H1 (cell line): ENCODE measurements around the gene MTMR10. TPM values are rescaled to one million over a fixed set of nuclear protein-coding genes. Genes with fewer than 3 reads are reported as not detected.

Experiments used
- CTCF ChIA-PET: fragments of 300-600 bp; sonication (Branson Sonifier 250); formaldehyde crosslinking; loops from one replicate; lab custom pipeline; 2021; ENCODE audit not compliant: partially characterized antibody; lab: Charles Lee
- POLR2A ChIA-PET: fragments of 300-600 bp; sonication (Branson Sonifier 250); formaldehyde crosslinking; loops from one replicate; lab custom pipeline; 2021; ENCODE audit warnings: inconsistent platforms; ENCODE audit not compliant: partially characterized antibody; lab: Charles Lee
- DNase-seq, 2 experiments: peaks; one replicate each; pipeline versions ENCODE4 v3.0.0 to v3.0.0-alpha.2; 2010 to 2022; ENCODE audit warnings: low spot score in 2 of 2, low read depth in 1 of 2, mixed read lengths in 1 of 2
- FAIRE-seq: peaks from 2 replicates; lab custom pipeline; 2011; peaks lifted over from hg19 to GRCh38; lab: Jason Lieb, UNC
- H2AFZ ChIP-seq: 2 replicates; pipeline ENCODE4 v1.8.1; 2012; ENCODE audit warnings: low read length, inconsistent platforms
- H2AK5ac ChIP-seq: 2 replicates; pipeline ENCODE4 v1.6.1; 2013; ENCODE audit warnings: low read depth, low read length
- H2BK120ac ChIP-seq: replicated peaks from 2 replicates; pipeline ENCODE3; 2013; ENCODE audit warnings: low read depth, low read length, inconsistent platforms
- H2BK12ac ChIP-seq: 2 replicates; pipeline ENCODE4 v1.6.1; 2013; ENCODE audit warnings: low read depth, low read length
- H2BK15ac ChIP-seq: 2 replicates; pipeline ENCODE4 v1.6.1; 2013; ENCODE audit warnings: low read length
- H2BK20ac ChIP-seq: 2 replicates; pipeline ENCODE4 v1.6.1; 2013; ENCODE audit warnings: low read length
- H2BK5ac ChIP-seq: 2 replicates; pipeline ENCODE4 v1.6.1; 2013; ENCODE audit warnings: low read depth, low read length
- H3K14ac ChIP-seq: 2 replicates; pipeline ENCODE4 v1.6.1; 2013; ENCODE audit warnings: inconsistent platforms; ENCODE audit not compliant: insufficient read length
- H3K18ac ChIP-seq: 2 replicates; pipeline ENCODE4 v1.6.1; 2013; ENCODE audit warnings: low read length; ENCODE audit errors: extremely low read depth
- H3K23ac ChIP-seq: 2 replicates; pipeline ENCODE4 v1.6.1; 2013; ENCODE audit warnings: inconsistent platforms; ENCODE audit not compliant: insufficient read length
- H3K23me2 ChIP-seq: 2 replicates; pipeline ENCODE4 v1.6.1; 2013; ENCODE audit warnings: low read depth, low read length
- H3K27ac ChIP-seq: 2 replicates; pipeline ENCODE4 v1.6.1; 2011; ENCODE audit warnings: low read depth, low read length, inconsistent platforms
- H3K27me3 ChIP-seq, 4 experiments: replicated peaks in 1 of 4; 1 replicate in 1 of 4; 2 replicates in 3 of 4; pipeline versions ENCODE4 v1.6.1 to v1.8.1; 2011 to 2013; ENCODE audit warnings: low read length in 3 of 4, mild to moderate bottlenecking in 3 of 4, inconsistent platforms in 2 of 4, mixed read lengths in 2 of 4, moderate library complexity in 1 of 4; ENCODE audit not compliant: control insufficient read depth in 3 of 4, insufficient read depth in 3 of 4; ENCODE audit errors: extremely low read depth in 1 of 4
- H3K36me3 ChIP-seq, 4 experiments: 2 replicates each; pipeline versions ENCODE4 v1.6.1 to v1.8.1; 2011 to 2013; ENCODE audit warnings: mild to moderate bottlenecking in 4 of 4, low read length in 3 of 4, moderate library complexity in 2 of 4, control low read depth in 1 of 4, inconsistent platforms in 1 of 4; ENCODE audit not compliant: insufficient read depth in 4 of 4, control insufficient read depth in 2 of 4
- H3K4ac ChIP-seq: replicated peaks from 2 replicates; pipeline ENCODE3; 2013; ENCODE audit warnings: low read length, low read depth, mixed read lengths, inconsistent platforms; ENCODE audit not compliant: insufficient read length
- H3K4me1 ChIP-seq, 4 experiments: replicated peaks in 1 of 4; 1 replicate in 1 of 4; 2 replicates in 3 of 4; pipeline versions ENCODE4 v1.6.1 to v1.8.1; 2011 to 2013; ENCODE audit warnings: low read length in 3 of 4, inconsistent platforms in 2 of 4, mixed read lengths in 1 of 4; ENCODE audit not compliant: insufficient read depth in 4 of 4, control insufficient read depth in 3 of 4
- H3K4me2 ChIP-seq, 2 experiments: 2 replicates each; pipeline versions ENCODE4 v1.6.1 to v1.8.1; 2011 to 2013; ENCODE audit warnings: low read depth in 2 of 2, low read length in 2 of 2, control low read depth in 1 of 2, inconsistent platforms in 1 of 2, mild to moderate bottlenecking in 1 of 2; ENCODE audit not compliant: insufficient read depth in 1 of 2
- H3K4me3 ChIP-seq, 4 experiments: fragments of 200-600, 300-600 bp in 1 of 4; sonication (generic), shearing (Covaris generic), sonication (Bioruptor Twin) in 1 of 4; 2 replicates each; pipeline versions ENCODE4 v1.5.1 to v1.8.1; 2011 to 2016; ENCODE audit warnings: low read length in 4 of 4, low read depth in 3 of 4, control low read depth in 2 of 4, inconsistent platforms in 2 of 4, mild to moderate bottlenecking in 2 of 4, mixed read lengths in 1 of 4, moderate library complexity in 1 of 4; ENCODE audit not compliant: insufficient read depth in 2 of 4; ENCODE audit errors: extremely low read depth in 1 of 4
- H3K56ac ChIP-seq: replicated peaks from 2 replicates; pipeline ENCODE3; 2013; ENCODE audit warnings: low read depth, mild to moderate bottlenecking, mixed read lengths, low read length, inconsistent platforms; ENCODE audit not compliant: insufficient read length
- H3K79me1 ChIP-seq: 2 replicates; pipeline ENCODE4 v1.6.1; 2013; ENCODE audit warnings: low read depth, low read length, control low read depth
- H3K79me2 ChIP-seq, 2 experiments: 2 replicates each; pipeline versions ENCODE4 v1.6.1 to v1.8.1; 2012 to 2013; ENCODE audit warnings: low read length in 2 of 2, mild to moderate bottlenecking in 2 of 2, inconsistent platforms in 1 of 2; ENCODE audit not compliant: insufficient read depth in 2 of 2, control insufficient read depth in 1 of 2
- H3K9ac ChIP-seq, 4 experiments: replicated peaks in 1 of 4; 1 replicate in 1 of 4; 2 replicates in 3 of 4; pipeline versions ENCODE4 v1.6.1 to v1.8.1; 2011 to 2013; ENCODE audit warnings: low read depth in 3 of 4, low read length in 3 of 4, control low read depth in 2 of 4, mild to moderate bottlenecking in 2 of 4, moderate library complexity in 2 of 4, inconsistent platforms in 1 of 4; ENCODE audit errors: extremely low read depth in 1 of 4
- H3K9me3 ChIP-seq, 2 experiments: 2 replicates each; pipeline versions ENCODE4 v1.6.1 to v1.8.1; 2012 to 2013; ENCODE audit warnings: mild to moderate bottlenecking in 2 of 2, moderate library complexity in 2 of 2, control low read depth in 1 of 2, inconsistent platforms in 1 of 2, low read depth in 1 of 2, low read length in 1 of 2, mixed read lengths in 1 of 2; ENCODE audit not compliant: insufficient read depth in 2 of 2
- H4K20me1 ChIP-seq, 2 experiments: replicated peaks in 1 of 2; 2 replicates each; pipeline versions ENCODE3 to v1.8.1; 2011 to 2013; ENCODE audit warnings: inconsistent platforms in 2 of 2, low read length in 2 of 2, mild to moderate bottlenecking in 1 of 2; ENCODE audit not compliant: insufficient read depth in 2 of 2, control insufficient read depth in 1 of 2
- H4K5ac ChIP-seq: 2 replicates; pipeline ENCODE4 v1.6.1; 2013; ENCODE audit warnings: low read length, low read depth, mixed read lengths, inconsistent platforms; ENCODE audit not compliant: insufficient read length
- H4K8ac ChIP-seq: 2 replicates; pipeline ENCODE4 v1.8.0; 2013; ENCODE audit warnings: mild to moderate bottlenecking, moderate library complexity, low read length, inconsistent platforms; ENCODE audit not compliant: insufficient read depth; ENCODE audit errors: extremely low read depth
- H4K91ac ChIP-seq: replicated peaks from 2 replicates; pipeline ENCODE3; 2013; ENCODE audit warnings: low read length, mixed read lengths, inconsistent platforms; ENCODE audit not compliant: insufficient read length
- GABPA ChIP-seq: IDR thresholded peaks from 2 replicates; pipeline ENCODE4 v1.6.1; 2011; ENCODE audit warnings: mild to moderate bottlenecking, low read length, moderate library complexity, borderline replicate concordance; ENCODE audit not compliant: insufficient read depth
- KDM5A ChIP-seq: fragments of 200-600 bp; IDR thresholded peaks from 2 replicates; pipeline ENCODE4 v1.7.1; 2012; ENCODE audit warnings: mild to moderate bottlenecking, low read length, inconsistent platforms, mixed read lengths
- NRF1 ChIP-seq: IDR thresholded peaks from 2 replicates; pipeline ENCODE4 v1.6.1; 2011; ENCODE audit warnings: mild to moderate bottlenecking, low read depth, low read length, improper control_type of control experiment
- POLR2A ChIP-seq, 2 experiments: IDR thresholded peaks; 1 replicate in 1 of 2; 2 replicates in 1 of 2; pipeline ENCODE4 v1.6.1; 2011; ENCODE audit warnings: low read depth in 2 of 2, low read length in 2 of 2, mild to moderate bottlenecking in 2 of 2; ENCODE audit errors: control extremely low read depth in 1 of 2
- SAP30 ChIP-seq: fragments of 300-600 bp; sonication (generic); IDR thresholded peaks from 2 replicates; pipeline ENCODE4 v1.7.1; 2012; ENCODE audit warnings: low read length, moderate library complexity, mild to moderate bottlenecking, inconsistent platforms; ENCODE audit not compliant: insufficient read depth, insufficient replicate concordance
- SIX5 ChIP-seq: IDR thresholded peaks from 2 replicates; pipeline ENCODE4 v1.6.1; 2011; ENCODE audit warnings: mild to moderate bottlenecking, low read depth, low read length
- TAF1 ChIP-seq: IDR thresholded peaks from 2 replicates; pipeline ENCODE4 v1.6.1; 2011; ENCODE audit warnings: mild to moderate bottlenecking, low read depth, low read length
- WGBS, 2 experiments: shearing (Covaris generic) in 1 of 2; methylation state at CpG; one replicate each; pipeline versions ENCODE4 v1.1.6 to v1.1.7; 2013 to 2015; ENCODE audit warnings: low lambda C conversion rate in 2 of 2, mixed read lengths in 2 of 2, inconsistent platforms in 1 of 2, low coverage in 1 of 2, missing lambda C conversion rate in 1 of 2; ENCODE audit not compliant: insufficient replicate concordance in 2 of 2, insufficient coverage in 1 of 2, insufficient read length in 1 of 2; ENCODE audit errors: extremely low coverage in 1 of 2, missing lambda C conversion rate in 1 of 2; 5-methylcytosine and 5-hydroxymethylcytosine counted together
- polyA plus RNA-seq, 7 experiments: library from polyadenylated mRNA; depleted of rRNA in 3 of 7; stranded (reverse) in 5 of 7; unstranded in 2 of 7; fragments of >200 nt in 5 of 7; fragments of 200-250 nt in 2 of 7; gene quantifications; 1 replicate in 5 of 7; 2 replicates in 1 of 7; 4 replicates in 1 of 7; pipeline versions ENCODE4 v1.2.1 to v1.2.3, GENCODE V29; 2011 to 2013; ENCODE audit warnings: missing spikeins in 2 of 7, mixed read lengths in 2 of 7
- total RNA-seq: library from RNA; stranded (reverse); fragmentation: NEBNext Ultra II Directional; extraction: Animal tissue kit (Norgen Biotek cat#: 25700); gene quantifications from 2 replicates; pipeline ENCODE4 v1.2.1, GENCODE V29; 2021

Gene MTMR10
- total and polyA plus RNA-seq, 2 of the 8 experiments (the other 6 are each of a cell fraction or from before 2014, with no cell fraction given): 3.8 to 13.1 TPM

DNA sequence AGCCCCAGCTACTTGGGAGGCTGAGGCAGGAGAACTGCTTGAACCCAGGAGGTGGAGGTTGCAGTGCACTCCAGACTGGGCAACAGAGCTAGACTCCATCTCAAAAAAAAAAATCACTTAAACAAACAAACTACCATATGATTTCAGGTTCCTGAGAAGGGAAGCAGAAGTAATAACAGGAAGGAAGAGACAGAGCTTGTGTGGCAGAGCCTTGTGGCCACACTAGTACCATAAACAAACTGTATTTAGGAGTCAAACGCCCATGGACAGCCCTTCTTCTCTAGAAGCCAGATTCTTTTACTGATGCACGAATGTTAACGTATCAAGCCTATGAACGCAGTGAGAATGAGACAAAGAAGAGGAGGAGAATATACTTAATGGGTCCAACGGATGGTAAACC is 12.0 kb downstream of the MTMR10 start:
- Histone ChIP-seq H2AK5ac (no peak overlapping the region), H2BK5ac (no peak overlapping the region), H4K8ac (peak overlapping the region; percentile 42; the same call in 1 of the 2 replicates), H3K4me2 (no peak overlapping the region), H3K27me3 (no peaks in the 10 kb centered on the region; a peak in 1 of 7 replicates), H3K23me2 (no peaks in the 10 kb centered on the region), H2BK12ac (no peak overlapping the region), H3K4me1 (no peaks in the 10 kb centered on the region), H4K5ac (no peak overlapping the region), H3K23ac (no peak overlapping the region), H2BK20ac (no peak overlapping the region), H3K9ac (no peak overlapping the region), H4K91ac (no peak overlapping the region), H3K36me3 (no peaks in the 10 kb centered on the region; a peak in 1 of 8 replicates), H3K79me2 (peaks cover 0 to 12% of the 10 kb centered on the region in 2 experiments; a peak in 1 of 4 replicates), H4K20me1 (peaks cover 0 to 2% of the 10 kb centered on the region in 2 experiments), H3K56ac (no peak overlapping the region), H3K27ac (no peak overlapping the region), H3K14ac (no peak overlapping the region), H3K4me3 (no peak overlapping the region), H3K4ac (no peak overlapping the region), H3K9me3 (no peaks in the 10 kb centered on the region), H2BK15ac (no peak overlapping the region), H2BK120ac (no peak overlapping the region), H3K79me1 (no peaks in the 10 kb centered on the region; the same call in 1 of the 2 replicates), H2AFZ (no peak overlapping the region), H3K18ac (no peak overlapping the region)
- TF ChIP-seq NRF1 (no peak), SAP30 (no peak), KDM5A (no peak), TAF1 (no peak), SIX5 (no peak), POLR2A (IDR thresholded peaks at IDR 0.05; ENCODE audit: control extremely low read depth in 1 of 2, low read depth in 2 of 2, low read length in 2 of 2) (no peak), GABPA (no peak)
- POLR2A ChIA-PET: no interaction called here
- WGBS, 2 experiments: 94% methylated on average over 5 of the region's 5 CpGs; no CpG with 5 or more reads in 1 of the 2 experiments
- FAIRE-seq (no peak), DNase-seq (no peak)
- CTCF ChIA-PET: interaction anchor here (0.6 to 1.5 kb wide), 4 partner anchors 9 to 150 kb away, joined by 3 to 5 read pairs (median 4); no protein-coding TSS in a partner anchor
